Transverse colon (tissue), 4 donors: ENCODE results near the gene WDR18. TPM values are rescaled to one million over a fixed set of nuclear protein-coding genes. Genes with fewer than 3 reads are reported as not detected.

Experiments
- DNase-seq: peaks from one replicate; pipeline ENCODE4 v3.0.0-alpha.2; 2019
- H3K27ac ChIP-seq, 4 donors: fragments of 200-600 bp; sonication (generic); 2 replicates each; pipeline ENCODE4 v1.5.1; 2016 to 2018; ENCODE audit warnings: inconsistent platforms in 4 of 4
- H3K27me3 ChIP-seq: fragments of 200-600 bp; sonication (generic); 2 replicates; pipeline ENCODE4 v1.5.1; 2017; ENCODE audit warnings: inconsistent platforms
- H3K36me3 ChIP-seq, 4 donors: fragments of 200-600 bp; sonication (generic); 2 replicates each; pipeline ENCODE4 v1.5.1; 2017 to 2019; ENCODE audit warnings: inconsistent platforms in 4 of 4
- H3K4me1 ChIP-seq, 4 donors: fragments of 200-600 bp; sonication (generic); 2 replicates each; pipeline ENCODE4 v1.5.1; 2017 to 2020; ENCODE audit warnings: inconsistent platforms in 4 of 4
- H3K4me3 ChIP-seq, 4 donors: fragments of 200-600 bp; sonication (generic); 1 replicate in 1 of 4; 2 replicates in 3 of 4; pipeline versions ENCODE4 v1.5.1 to v1.6.1; 2017 to 2019; ENCODE audit warnings: inconsistent platforms in 4 of 4
- H3K9me3 ChIP-seq, 2 donors: fragments of 200-600 bp; sonication (generic); 2 replicates each; pipeline ENCODE4 v1.5.1; 2017 to 2019; ENCODE audit warnings: inconsistent platforms in 2 of 2
- CTCF ChIP-seq, 5 experiments: fragments of 200-600 bp in 3 of 5; fragments of 450-650 bp in 2 of 5; sonication (generic) in 3 of 5; IDR thresholded peaks; 1 replicate in 2 of 5; 2 replicates in 3 of 5; pipeline ENCODE4 v1.5.1; 2016 to 2017; ENCODE audit warnings: antibody characterized with exemption in 5 of 5, inconsistent platforms in 3 of 5, mild to moderate bottlenecking in 2 of 5, moderate library complexity in 1 of 5
- EP300 ChIP-seq: sonication (generic); formaldehyde crosslinking; IDR thresholded peaks from one replicate; pipeline ENCODE4 v1.6.1; 2017; ENCODE audit warnings: antibody characterized with exemption, low read depth
- POLR2A ChIP-seq: fragments of 450-650 bp; IDR thresholded peaks from one replicate; pipeline ENCODE4 v1.6.1; 2016; ENCODE audit warnings: antibody characterized with exemption, mild to moderate bottlenecking, moderate library complexity
- POLR2AphosphoS5 ChIP-seq, 3 donors: sonication (generic); formaldehyde crosslinking; IDR thresholded peaks; one replicate each; pipeline ENCODE4 v1.6.1; 2016; ENCODE audit warnings: antibody characterized with exemption in 3 of 3
- WGBS, 2 donors: methylation state at CpG; one replicate each; pipeline ENCODE4 v1.1.5; 2018; ENCODE audit warnings: low coverage in 1 of 2; 5-methylcytosine and 5-hydroxymethylcytosine counted together
- in situ Hi-C, 4 donors: fragments of 200-750 bp; cut with MboI; loops; one replicate each; pipeline versions ENCODE4 v1.15.0 to v1.15.1; 2017; ENCODE audit warnings: low sequenced_read_pairs in 3 of 4, low pct_ligation_motif_present in 1 of 4, low pct_unique_long_range_greater_than_20kb in 1 of 4
- intact Hi-C: fragments of 100-400 bp; cut with DNase I; formaldehyde crosslinking; loops from one replicate; pipeline ENCODE4 v1.15.1; 2023; ENCODE audit warnings: low total_unique reads
- total RNA-seq, 4 donors: library from RNA; depleted of rRNA; stranded (reverse); fragments of >200 nt; gene quantifications; one replicate each; pipeline ENCODE4 v1.1.0, GENCODE V29; 2016

WDR18 gene
- total RNA-seq, 4 donors from 2014 or later = 23.1 to 47.4 (median 39.0) TPM

GRCh38 chr19:1009041-1009980 is 25.2 kb downstream of the WDR18 start:
- Histone ChIP-seq H3K4me1 (no peaks in the 10 kb centered on the region), H3K9me3 (no peaks in the 10 kb centered on the region), H3K36me3 (peaks cover 0 to 30% (median 15%) of the 10 kb centered on the region in 4 donors), H3K27me3 (no peaks in the 10 kb centered on the region), H3K4me3 (no peak overlapping the region), H3K27ac (peak overlapping the region; percentile 42 to 70 (median 56))
- intact Hi-C loops = no loop called here
- in situ Hi-C loops = no loop called here
- 77% methylated on average over 73 of the region's 92 CpGs; no CpG with 5 or more reads in 1 of the 2 donors for WGBS, 2 donors
- TF ChIP-seq POLR2AphosphoS5 (IDR thresholded peaks at IDR 0.05) (peak in 1 of 3 donors; percentile 22), CTCF (IDR thresholded peaks at IDR 0.05) (no peak)
- peak; percentile 32 for DNase-seq

GRCh38 chr19:1009981-1010538 is 25.9 kb downstream of the WDR18 start:
- Histone ChIP-seq H3K27me3 (no peaks in the 10 kb centered on the region), H3K9me3 (no peaks in the 10 kb centered on the region), H3K36me3 (peaks cover 0 to 30% (median 15%) of the 10 kb centered on the region in 4 donors), H3K4me3 (no peak overlapping the region), H3K27ac (peak overlapping the region; percentile 42 to 70 (median 56)), H3K4me1 (peaks cover 0 to 2% (median 0%) of the 10 kb centered on the region in 4 donors)
- intact Hi-C loops (no loop called here), in situ Hi-C loops (no loop called here)
- DNase-seq = no peak
- TF ChIP-seq POLR2AphosphoS5 (IDR thresholded peaks at IDR 0.05) (no peak), POLR2A (no peak), EP300 (no peak), CTCF (IDR thresholded peaks at IDR 0.05) (no peak)
- 85% methylated on average over 22 of the region's 29 CpGs; no CpG with 5 or more reads in 1 of the 2 donors for WGBS, 2 donors

- WGBS, 2 donors = 93% methylated on average over 39 of the region's 56 CpGs; no CpG with 5 or more reads in 1 of the 2 donors
- Histone ChIP-seq H3K9me3 (no peaks in the 10 kb centered on the region), H3K27me3 (no peaks in the 10 kb centered on the region), H3K4me3 (no peak overlapping the region), H3K4me1 (peaks cover 1 to 10% (median 3%) of the 10 kb centered on the region in 4 donors), H3K36me3 (peaks cover 0 to 30% (median 15%) of the 10 kb centered on the region in 4 donors), H3K27ac (peak overlapping the region in 1 of 4 donors; percentile 60)
- in situ Hi-C loops = no loop called here
- no peak for DNase-seq
- no peak for TF ChIP-seq POLR2A
- no peak for TF ChIP-seq EP300
- TF ChIP-seq CTCF (IDR thresholded peaks at IDR 0.05) = no peak
- no peak for TF ChIP-seq POLR2AphosphoS5 (IDR thresholded peaks at IDR 0.05)
- intact Hi-C loops = no loop called here
Observed at GRCh38 chr19:1010586-1011510, 26.7 kb downstream of the WDR18 start.
